Trophoblast cell (in vitro differentiated cells and primary cell): ENCODE results near the gene LY6G6D.

Source experiments
- DNase-seq, 2 donors: peaks; one replicate each; pipeline ENCODE4 v3.0.0-alpha.2; 2016
- H2AFZ ChIP-seq: 2 replicates; pipeline ENCODE4 v1.6.1; 2013; ENCODE audit warnings: low read length, moderate library complexity, mild to moderate bottlenecking; ENCODE audit not compliant: insufficient read depth, poor library complexity
- H2AK5ac ChIP-seq: 2 replicates; pipeline ENCODE4 v1.6.1; 2013; ENCODE audit warnings: mild to moderate bottlenecking, low read length
- H2BK120ac ChIP-seq: 2 replicates; pipeline ENCODE4 v1.6.1; 2013; ENCODE audit warnings: low read length, mild to moderate bottlenecking, moderate library complexity; ENCODE audit not compliant: insufficient read depth, poor library complexity
- H2BK12ac ChIP-seq: 2 replicates; pipeline ENCODE4 v1.6.1; 2013; ENCODE audit warnings: mild to moderate bottlenecking, low read length, moderate library complexity
- H2BK5ac ChIP-seq: 2 replicates; pipeline ENCODE4 v1.6.1; 2013; ENCODE audit warnings: low read length, low read depth, moderate library complexity, mild to moderate bottlenecking; ENCODE audit not compliant: poor library complexity
- H3K14ac ChIP-seq: 2 replicates; pipeline ENCODE4 v1.6.1; 2013; ENCODE audit warnings: mild to moderate bottlenecking, low read length
- H3K18ac ChIP-seq: 2 replicates; pipeline ENCODE4 v1.6.1; 2013; ENCODE audit warnings: mild to moderate bottlenecking, low read length
- H3K23ac ChIP-seq: 2 replicates; pipeline ENCODE4 v1.6.1; 2013; ENCODE audit warnings: low read length
- H3K27ac ChIP-seq: 2 replicates; pipeline ENCODE4 v1.5.1; 2013; ENCODE audit warnings: low read depth, mild to moderate bottlenecking, inconsistent platforms, low read length, moderate library complexity
- H3K27me3 ChIP-seq: 2 replicates; pipeline ENCODE4 v1.6.1; 2013; ENCODE audit warnings: inconsistent platforms, mild to moderate bottlenecking, low read length, moderate library complexity; ENCODE audit not compliant: insufficient read depth
- H3K36me3 ChIP-seq, 2 experiments: 1 replicate in 1 of 2; 2 replicates in 1 of 2; pipeline ENCODE4 v1.6.1; 2013; ENCODE audit warnings: low read length in 2 of 2, mild to moderate bottlenecking in 2 of 2, moderate library complexity in 1 of 2; ENCODE audit not compliant: insufficient read depth in 2 of 2, control insufficient read depth in 1 of 2
- H3K4ac ChIP-seq: 2 replicates; pipeline ENCODE4 v1.6.1; 2013; ENCODE audit warnings: low read depth, mild to moderate bottlenecking, low read length, moderate library complexity
- H3K4me1 ChIP-seq, 2 experiments: 1 replicate in 1 of 2; 2 replicates in 1 of 2; pipeline ENCODE4 v1.6.1; 2013; ENCODE audit warnings: low read length in 2 of 2, mild to moderate bottlenecking in 2 of 2, moderate library complexity in 1 of 2; ENCODE audit not compliant: insufficient read depth in 2 of 2, control insufficient read depth in 1 of 2
- H3K4me2 ChIP-seq: 2 replicates; pipeline ENCODE4 v1.6.1; 2013; ENCODE audit warnings: inconsistent platforms, mild to moderate bottlenecking, low read length, moderate library complexity
- H3K4me3 ChIP-seq: 2 replicates; pipeline ENCODE4 v1.5.1; 2013; ENCODE audit warnings: mild to moderate bottlenecking, low read depth, low read length, inconsistent platforms
- H3K79me1 ChIP-seq: one replicate; pipeline ENCODE4 v1.6.1; 2013; ENCODE audit warnings: low read length
- H3K79me2 ChIP-seq: 2 replicates; pipeline ENCODE4 v1.6.1; 2013; ENCODE audit warnings: low read length, mild to moderate bottlenecking; ENCODE audit not compliant: control insufficient read depth, insufficient read depth, poor library complexity
- H3K9ac ChIP-seq: 2 replicates; pipeline ENCODE4 v1.6.1; 2013; ENCODE audit warnings: mild to moderate bottlenecking, low read length
- H3K9me3 ChIP-seq: 2 replicates; pipeline ENCODE4 v1.6.1; 2013; ENCODE audit warnings: low read depth, mild to moderate bottlenecking, control low read depth, inconsistent platforms, low read length; ENCODE audit not compliant: insufficient read depth
- H4K12ac ChIP-seq: 2 replicates; pipeline ENCODE4 v1.6.1; 2013; ENCODE audit warnings: low read depth, mild to moderate bottlenecking, low read length, moderate library complexity
- H4K8ac ChIP-seq: 2 replicates; pipeline ENCODE4 v1.6.1; 2013; ENCODE audit warnings: low read depth, mild to moderate bottlenecking, low read length, moderate library complexity
- H4K91ac ChIP-seq: one replicate; pipeline ENCODE4 v1.6.1; 2013; ENCODE audit warnings: low read depth, mild to moderate bottlenecking, low read length, moderate library complexity
- WGBS: extraction: QIAGEN DNeasy Blood & Tissue Kit; methylation state at CpG from one replicate; pipeline ENCODE4 v1.1.7; 2013; ENCODE audit warnings: missing lambda C conversion rate; ENCODE audit not compliant: insufficient read length, insufficient coverage; ENCODE audit errors: extremely low coverage; 5-methylcytosine and 5-hydroxymethylcytosine counted together

LY6G6D gene

DNA sequence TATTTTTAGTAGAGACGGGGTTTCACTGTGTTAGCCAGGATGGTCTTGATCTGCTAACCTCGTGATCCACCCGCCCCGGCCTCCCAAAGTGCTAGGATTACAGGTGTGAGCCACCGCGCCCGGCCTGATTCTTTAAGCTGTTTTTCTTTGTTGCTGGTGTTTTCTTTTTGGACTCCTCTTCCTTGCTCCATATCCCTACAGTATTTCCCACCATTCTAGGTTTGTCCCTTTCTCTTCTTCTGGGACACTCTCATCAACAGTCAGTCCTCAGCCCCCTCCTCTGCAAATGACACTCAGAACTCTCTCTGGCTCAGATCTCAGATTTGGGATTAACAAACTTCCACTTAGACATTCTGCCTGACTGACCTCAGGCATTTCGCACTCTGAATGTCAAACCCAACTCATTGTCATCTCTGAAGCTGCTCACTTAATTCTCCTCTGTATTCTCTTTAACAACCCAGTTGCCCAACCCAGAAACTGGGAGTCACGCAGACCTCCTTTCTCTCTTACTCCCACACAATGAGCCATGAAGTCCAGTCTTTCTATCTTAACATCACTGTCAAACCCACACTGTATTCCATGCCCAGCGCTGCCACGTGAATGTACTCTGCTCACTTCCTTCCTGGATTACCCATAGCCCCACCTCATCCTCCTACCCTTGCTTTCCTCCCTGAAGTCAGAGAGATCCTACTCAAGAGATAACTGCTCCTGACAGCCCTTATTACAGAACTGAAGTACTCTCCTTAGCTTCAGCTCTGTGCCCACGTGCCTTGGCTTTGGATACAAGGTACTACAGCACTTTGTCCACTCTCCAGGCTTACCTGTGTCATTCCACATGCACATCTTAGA lies 10.6 kb downstream of the LY6G6D start:
- Histone ChIP-seq H3K23ac (no peak overlapping the region), H3K4me1 (peaks cover 6 to 7% of the 10 kb centered on the region in 2 experiments), H3K9me3 (no peaks in the 10 kb centered on the region), H4K12ac (no peak overlapping the region), H4K91ac (no peak overlapping the region), H3K18ac (no peak overlapping the region), H3K9ac (no peak overlapping the region), H2BK5ac (no peak overlapping the region), H3K4me2 (no peak overlapping the region), H3K27me3 (no peaks in the 10 kb centered on the region), H3K27ac (no peak overlapping the region), H2AFZ (no peak overlapping the region), H3K79me2 (peaks cover 6% of the 10 kb centered on the region), H2BK12ac (no peak overlapping the region), H2AK5ac (no peak overlapping the region), H4K8ac (no peak overlapping the region), H3K79me1 (peaks cover 7% of the 10 kb centered on the region), H3K4ac (no peak overlapping the region), H3K14ac (no peak overlapping the region), H2BK120ac (no peak overlapping the region), H3K36me3 (peaks cover 21 to 36% of the 10 kb centered on the region in 2 experiments), H3K4me3 (no peak overlapping the region)
- no CpG with 5 or more reads among the region's 12 CpGs for WGBS
- DNase-seq: peak in 1 of 2 donors; percentile 29

DNA sequence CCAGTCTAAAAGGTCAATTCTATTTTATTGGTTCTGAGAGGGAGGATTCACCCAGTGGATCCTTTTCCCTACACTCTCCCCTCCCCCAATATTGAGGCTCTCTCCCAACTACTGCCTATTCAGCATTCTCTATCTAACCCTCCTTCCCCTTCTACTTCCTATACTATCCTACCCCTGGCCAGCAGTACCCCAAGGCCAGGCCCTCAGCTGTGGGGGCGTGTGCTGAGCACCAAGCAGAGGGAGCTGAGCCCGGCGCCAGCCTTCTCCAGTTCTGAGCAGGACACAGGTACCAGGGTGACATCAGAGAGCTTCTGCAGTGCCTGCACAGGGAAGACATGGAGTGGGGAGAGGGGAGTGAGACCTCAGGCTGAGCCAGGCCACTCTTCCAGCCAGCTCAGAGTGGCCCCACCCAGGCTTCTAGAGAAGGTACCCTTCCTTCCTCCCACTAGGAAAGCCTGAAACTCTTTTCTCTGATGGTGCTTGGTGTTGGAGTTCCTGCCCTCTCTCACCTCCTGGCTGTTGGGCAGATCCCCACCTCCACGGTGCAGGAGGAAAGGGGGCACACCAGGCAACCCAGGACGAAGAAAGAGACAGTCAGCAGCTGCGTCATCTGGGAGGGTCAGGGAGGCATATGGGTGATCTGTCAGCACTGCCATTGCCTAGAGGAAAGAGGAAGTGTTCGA lies 12.0 kb downstream of the LY6G6D start:
- Histone ChIP-seq H2BK120ac (no peak overlapping the region), H3K79me2 (peaks cover 6% of the 10 kb centered on the region), H2AK5ac (no peak overlapping the region), H3K23ac (no peak overlapping the region), H2AFZ (no peak overlapping the region), H2BK12ac (no peak overlapping the region), H4K91ac (no peak overlapping the region), H3K14ac (no peak overlapping the region), H3K9ac (no peak overlapping the region), H4K8ac (no peak overlapping the region), H4K12ac (no peak overlapping the region), H3K4me2 (no peak overlapping the region), H3K4me3 (no peak overlapping the region), H2BK5ac (no peak overlapping the region), H3K36me3 (peaks cover 29 to 47% of the 10 kb centered on the region in 2 experiments), H3K27ac (no peak overlapping the region), H3K9me3 (no peaks in the 10 kb centered on the region), H3K18ac (no peak overlapping the region), H3K27me3 (no peaks in the 10 kb centered on the region), H3K79me1 (peaks cover 7% of the 10 kb centered on the region), H3K4ac (no peak overlapping the region), H3K4me1 (peaks cover 6 to 7% of the 10 kb centered on the region in 2 experiments)
- peak; percentile 27 to 29 for DNase-seq
- whole genome bisulfite sequencing: no CpG with 5 or more reads among the region's 7 CpGs

DNA sequence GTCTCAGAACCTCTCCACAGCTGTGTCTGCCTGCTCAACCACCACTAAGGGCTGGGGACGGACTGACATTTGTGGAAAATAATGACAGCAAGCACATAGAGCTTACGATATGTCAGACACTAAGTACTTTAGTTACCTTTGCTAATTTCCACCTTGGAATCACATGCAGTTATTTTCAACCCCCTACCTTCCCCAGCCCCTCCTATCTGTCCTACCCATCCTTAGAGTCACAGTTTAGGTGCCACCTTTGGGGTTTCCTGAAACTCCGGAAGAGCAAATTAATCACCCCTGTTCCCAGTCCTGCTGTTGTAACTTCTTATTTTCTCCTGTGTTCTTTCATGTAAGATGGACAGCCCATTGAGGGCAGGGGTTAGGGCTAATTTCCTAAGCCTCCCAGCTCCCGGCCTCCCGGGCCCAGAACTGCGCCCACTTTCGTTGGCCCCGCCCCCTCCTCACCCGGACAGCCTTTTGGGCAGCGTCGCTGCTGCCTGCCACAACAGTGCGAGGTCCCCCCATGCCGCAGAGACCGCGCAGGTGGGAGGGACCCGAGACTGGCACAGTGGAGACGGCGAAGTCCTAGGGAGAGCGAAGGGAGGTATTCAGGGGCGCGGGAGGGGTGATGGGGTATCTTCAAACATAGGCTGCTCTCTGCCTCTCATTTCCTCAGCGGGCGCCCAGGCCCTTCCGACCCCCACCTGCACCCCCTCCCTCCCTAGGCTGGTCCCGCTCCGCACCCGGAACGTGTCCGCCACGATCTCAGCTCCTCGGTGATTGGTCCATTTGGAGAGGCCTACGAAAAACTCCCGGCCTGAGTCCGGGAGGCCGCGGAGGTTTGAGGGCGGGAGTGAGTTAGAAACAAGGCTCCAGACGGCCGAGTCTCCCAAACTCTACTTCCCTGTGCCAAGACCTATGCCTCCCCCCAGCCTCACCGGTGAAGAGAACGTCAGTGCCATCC lies 12.8 kb downstream of the LY6G6D start:
- Histone ChIP-seq H3K36me3 (peaks cover 34 to 52% of the 10 kb centered on the region in 2 experiments), H3K18ac (peak overlapping the region; percentile 73), H3K79me1 (peaks cover 7% of the 10 kb centered on the region), H3K23ac (no peak overlapping the region), H3K27me3 (no peaks in the 10 kb centered on the region), H3K14ac (no peak overlapping the region), H2BK12ac (no peak overlapping the region), H4K8ac (no peak overlapping the region), H2BK120ac (no peak overlapping the region), H2AK5ac (no peak overlapping the region), H4K12ac (no peak overlapping the region), H3K9me3 (no peaks in the 10 kb centered on the region), H3K9ac (no peak overlapping the region), H2AFZ (no peak overlapping the region), H3K4ac (no peak overlapping the region), H3K79me2 (peaks cover 6% of the 10 kb centered on the region), H3K4me2 (peak overlapping the region; percentile 65), H3K4me1 (peaks cover 6 to 7% of the 10 kb centered on the region in 2 experiments), H3K27ac (no peak overlapping the region), H2BK5ac (no peak overlapping the region), H3K4me3 (no peak overlapping the region), H4K91ac (no peak overlapping the region)
- no peak for DNase-seq
- WGBS: no CpG with 5 or more reads among the region's 41 CpGs
